ENCODE data around the gene STRBP. TPM values are rescaled to one million over a fixed set of nuclear protein-coding genes. Genes with fewer than 3 reads are reported as not detected.
"Not testable (repeated sequence)": the region's sequence is repeated elsewhere in the genome, so short reads cannot be mapped to it uniquely, and the experiment has no call there.

Gene STRBP
- polyA plus RNA-seq, 4 donors, result 44.7 to 52.3 (median 50.0) TPM

DNA sequence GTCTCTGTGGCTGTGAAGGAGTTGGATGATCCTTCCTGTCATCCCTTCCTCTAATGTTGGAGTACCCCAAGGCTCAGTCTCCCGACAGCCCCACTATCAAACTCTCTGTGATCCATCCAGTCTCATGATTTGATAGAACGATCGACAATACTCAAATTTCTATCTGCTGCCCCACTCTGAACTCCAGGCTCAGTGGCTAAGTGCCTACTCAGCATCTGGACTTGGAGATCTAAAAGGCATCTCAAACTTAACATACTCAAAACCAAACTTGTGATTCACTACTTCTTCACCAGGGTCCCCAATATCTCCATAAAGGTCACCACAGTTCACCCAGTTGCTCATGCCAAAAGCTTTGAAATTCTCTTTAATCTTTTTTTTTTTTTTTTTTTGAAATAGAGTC lies 15.1 kb upstream of the STRBP start:
- DNase-seq (ENCODE audit: low read depth in 4 of 4, low spot score in 3 of 4), result no peak

DNA sequence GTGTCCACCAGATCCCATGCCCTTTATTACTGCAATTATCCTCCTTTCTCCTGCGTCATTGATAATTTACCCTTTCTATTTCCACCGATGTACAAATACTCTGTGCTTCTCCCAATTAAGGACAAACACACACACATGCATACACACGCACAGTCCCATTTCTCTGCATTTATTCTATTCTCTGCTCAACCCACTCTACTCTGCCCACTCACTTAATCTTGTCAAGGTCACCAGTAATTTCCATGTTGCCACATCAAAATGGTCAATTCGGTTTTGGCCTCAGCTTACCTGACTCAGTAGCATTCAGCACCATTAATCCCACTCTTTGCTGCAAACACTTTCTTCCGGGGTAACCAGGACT lies 14.6 kb upstream of the STRBP start:
- no peak for DNase-seq (ENCODE audit: low read depth in 4 of 4, low spot score in 3 of 4)

DNA sequence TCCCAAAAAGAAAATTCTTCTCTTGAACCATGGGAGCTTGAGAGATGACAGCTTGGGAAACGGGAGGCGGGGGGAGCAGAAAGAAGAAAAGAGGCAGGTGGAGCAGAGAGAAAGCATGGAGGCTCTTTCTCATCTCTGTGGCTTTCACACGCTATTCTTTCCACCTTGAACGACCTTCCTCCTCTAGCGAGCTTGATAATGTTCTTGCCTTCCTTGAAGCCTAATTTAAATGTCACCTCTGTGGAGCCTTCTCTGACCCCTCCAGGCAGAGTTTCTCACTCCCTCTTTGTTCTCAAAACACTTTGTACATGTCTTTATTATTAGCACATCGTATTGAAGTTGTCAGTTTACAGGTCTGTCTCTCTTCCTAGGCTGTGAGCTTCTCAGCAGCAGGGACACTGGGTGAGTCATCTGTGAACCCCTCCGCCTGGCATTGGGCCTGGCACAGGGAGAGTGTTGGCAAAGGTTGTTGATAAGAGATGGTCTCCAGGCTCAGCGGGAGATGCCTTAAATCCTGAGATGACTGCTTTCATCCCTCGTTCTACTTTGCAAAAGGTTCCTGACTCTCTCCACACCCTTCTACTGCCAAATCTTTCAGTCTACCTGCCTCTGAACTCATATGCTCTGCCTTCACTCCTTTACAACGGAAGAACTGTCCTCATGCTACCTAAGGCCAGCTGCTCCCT lies 14.1 kb upstream of the STRBP start:
- no peak for DNase-seq (ENCODE audit: low read depth in 4 of 4, low spot score in 3 of 4)

DNA sequence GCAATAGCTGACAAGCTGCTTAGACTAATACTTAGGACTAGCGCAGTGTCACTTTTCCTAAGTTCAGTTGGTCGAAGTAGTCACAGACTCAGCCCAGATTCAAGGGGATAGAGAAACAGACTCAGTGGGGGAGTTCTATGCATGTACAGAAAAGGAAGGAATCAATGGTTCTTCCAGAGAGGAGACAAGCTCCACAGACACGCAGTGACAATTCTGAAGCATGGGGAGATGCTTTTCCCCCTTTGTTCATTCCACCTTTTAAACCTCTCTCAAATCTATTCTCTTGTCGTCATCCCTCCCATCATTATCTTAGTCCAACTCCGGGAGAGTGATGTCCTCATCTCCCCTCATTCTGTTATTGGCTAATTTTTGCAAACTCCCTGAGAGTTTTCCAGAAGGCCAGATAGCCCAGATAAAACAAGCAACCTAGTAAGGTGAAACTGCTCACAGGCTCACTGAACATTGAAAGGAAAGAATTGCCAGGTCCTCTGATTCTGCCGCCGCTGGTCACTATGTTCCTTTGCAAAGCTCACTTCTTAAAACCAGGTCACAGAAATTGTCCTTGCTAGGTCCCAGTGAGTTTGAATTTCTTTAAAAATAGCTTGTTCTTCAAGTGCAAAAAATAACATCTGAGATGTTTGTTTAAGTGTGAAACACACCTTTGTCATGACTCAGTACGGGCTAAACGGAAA lies 13.4 kb upstream of the STRBP start:
- DNase-seq (ENCODE audit: low read depth in 4 of 4, low spot score in 3 of 4), result no peak

DNA sequence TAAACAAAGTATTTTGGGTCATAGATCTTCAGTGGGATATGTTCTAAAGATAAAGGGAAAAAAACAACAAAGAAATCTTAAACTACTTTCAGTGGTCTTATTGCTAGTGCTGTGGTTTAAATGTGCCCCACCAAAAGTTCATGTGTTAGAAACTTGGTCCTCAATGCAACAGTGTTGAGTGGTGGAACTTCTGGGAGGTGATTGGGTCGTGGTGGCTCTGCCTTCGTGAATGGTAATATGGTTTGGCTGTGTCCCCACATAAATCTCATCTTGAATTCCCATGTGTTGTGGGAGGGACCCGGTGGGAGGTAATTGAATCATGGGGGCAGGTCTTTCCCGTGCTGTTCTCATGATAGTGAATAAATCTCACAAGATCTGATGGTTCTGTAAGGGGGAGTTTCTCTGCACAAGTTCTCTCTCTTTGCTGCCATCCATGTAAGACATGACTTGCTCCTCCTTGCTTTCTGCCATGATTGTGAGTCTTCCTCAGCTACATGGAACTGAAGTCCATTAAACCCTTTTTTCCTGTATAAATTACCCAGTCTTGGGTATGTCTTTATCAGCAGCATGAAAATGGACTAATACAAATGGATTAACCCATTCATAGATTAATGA lies 10.6 kb upstream of the STRBP start:
- not testable (repeated sequence) for DNase-seq (ENCODE audit: low read depth in 4 of 4, low spot score in 3 of 4)

DNA sequence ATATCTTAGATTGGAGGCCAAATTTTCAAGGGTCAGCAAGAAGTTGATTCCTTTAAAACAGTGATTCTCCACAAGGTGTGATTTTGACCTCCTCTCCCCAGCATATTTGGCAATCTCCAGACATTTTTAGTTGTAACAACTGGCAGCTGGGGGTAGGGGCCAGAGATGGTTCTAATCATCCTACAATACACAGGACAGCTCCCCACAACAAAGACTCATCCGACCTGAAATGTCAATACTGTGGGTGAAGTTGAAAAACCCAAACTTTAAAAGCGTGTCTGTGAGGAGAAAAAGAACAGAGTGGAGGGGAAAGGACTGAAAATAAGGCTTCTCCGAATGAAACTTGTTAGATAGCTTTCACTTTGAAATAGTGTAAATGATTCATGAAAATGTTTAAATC lies 10.0 kb upstream of the STRBP start:
- DNase-seq (ENCODE audit: low read depth in 4 of 4, low spot score in 3 of 4), result no peak

DNA sequence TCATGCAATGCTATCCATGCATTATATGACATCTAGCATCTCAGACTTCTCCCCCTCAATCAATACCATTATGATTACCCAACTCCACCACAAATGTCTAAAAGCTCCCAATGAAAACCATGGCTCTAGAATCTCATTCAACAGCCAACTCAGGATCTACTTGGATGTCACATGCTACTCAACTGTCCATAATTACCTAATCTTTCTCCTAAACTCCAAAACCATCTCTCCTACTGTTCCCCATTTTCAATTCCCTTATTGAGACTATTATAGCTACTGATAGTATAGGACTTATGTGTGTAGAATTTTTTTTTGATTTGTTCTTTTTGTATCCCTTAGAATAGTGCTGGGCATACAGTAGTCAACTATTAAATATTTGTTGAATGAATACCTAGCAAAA lies 8.2 kb upstream of the STRBP start:
- no peak for DNase-seq (ENCODE audit: low read depth in 4 of 4, low spot score in 3 of 4)

DNA sequence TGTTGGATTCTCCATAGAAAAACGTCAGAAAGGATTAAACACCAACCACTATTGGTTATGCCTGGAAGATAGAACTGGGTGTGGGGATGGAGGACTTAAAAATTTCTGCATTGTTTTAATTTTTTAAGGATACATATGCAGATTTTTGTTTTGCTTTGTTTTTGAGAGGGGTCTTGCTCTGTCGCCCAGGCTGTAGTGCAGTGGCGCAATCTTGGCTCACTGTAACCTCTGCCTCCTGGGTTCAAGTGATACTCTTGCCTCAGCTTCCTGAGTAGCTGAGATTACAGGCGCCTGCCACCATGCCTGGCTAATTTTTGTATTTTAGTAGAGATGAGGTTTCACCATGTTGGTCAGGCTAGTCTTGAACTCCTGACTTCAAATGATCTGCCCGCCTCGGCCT lies 2.7 kb upstream of the STRBP start:
- DNase-seq (ENCODE audit: low read depth in 4 of 4, low spot score in 3 of 4), result not testable (repeated sequence)

DNA sequence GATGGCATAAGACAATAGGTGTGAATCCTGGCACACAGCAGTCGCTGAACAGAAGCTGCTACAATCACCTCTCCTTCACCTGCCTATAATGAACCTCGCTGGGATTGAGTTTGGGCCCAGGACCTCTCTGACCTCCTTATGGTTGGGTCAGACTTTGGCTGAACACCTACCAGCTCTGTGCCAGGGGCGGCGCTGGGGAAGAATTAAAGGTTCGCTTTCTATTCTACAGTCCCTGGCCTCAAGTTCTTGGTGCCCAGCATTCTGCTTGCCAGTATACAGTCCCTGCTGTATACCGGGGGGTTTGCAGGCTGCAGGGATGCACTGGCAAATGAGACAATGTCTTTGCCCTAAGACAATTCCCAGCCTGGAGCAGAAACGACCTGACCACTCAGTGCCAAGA lies 895 bp upstream of the STRBP start:
- no peak for DNase-seq (ENCODE audit: low read depth in 4 of 4, low spot score in 3 of 4)

DNA sequence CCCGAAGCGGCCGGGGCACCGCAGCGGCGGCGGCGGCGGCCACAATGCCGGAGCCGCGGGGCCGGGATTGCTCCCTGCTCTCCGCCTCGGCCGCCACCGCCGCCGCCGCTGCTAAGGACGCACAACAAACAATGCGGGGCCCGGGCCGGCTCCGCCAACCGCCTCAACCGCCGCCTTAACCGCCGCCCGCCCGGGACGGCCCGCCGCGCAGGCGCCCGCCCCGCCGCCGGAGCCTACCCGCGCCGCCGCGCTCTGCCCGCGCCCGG lies 254 bp downstream of the STRBP start:
- no peak for DNase-seq (ENCODE audit: low read depth in 4 of 4, low spot score in 3 of 4)

DNA sequence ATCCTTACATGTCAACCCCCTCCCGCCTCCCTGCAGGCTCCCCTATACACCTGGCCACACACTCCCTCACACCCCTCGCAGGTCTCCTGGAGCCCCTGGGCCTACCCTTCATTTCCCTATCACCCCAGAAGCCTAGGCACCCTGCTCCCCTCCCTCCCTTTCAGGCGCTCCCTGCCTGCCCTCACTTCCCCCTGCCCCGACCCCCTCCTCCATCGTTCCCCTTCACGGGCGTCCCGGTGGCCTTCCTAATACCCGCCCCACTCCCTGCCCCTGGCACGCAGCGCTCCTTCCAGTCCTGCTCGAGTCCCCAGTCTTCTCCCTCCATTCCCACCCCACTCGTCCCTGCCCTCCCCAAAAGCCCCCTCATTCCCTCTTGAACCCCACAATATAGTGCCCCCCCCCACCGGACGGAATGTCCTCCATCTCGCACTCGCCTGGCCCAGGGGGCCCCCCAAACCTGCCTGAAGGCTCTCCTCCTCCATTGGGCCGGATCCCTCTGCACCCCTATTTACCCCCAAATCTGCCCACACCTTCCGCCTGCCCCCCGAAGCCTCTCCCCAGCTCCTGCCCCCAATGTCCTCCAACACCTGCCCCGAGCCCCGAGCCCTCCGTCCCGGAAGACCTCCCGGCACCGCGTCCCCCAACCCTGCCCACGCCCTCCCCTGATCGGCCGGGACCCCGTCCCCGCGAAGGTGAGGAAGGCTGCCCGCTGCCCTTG lies 746 bp downstream of the STRBP start:
- no peak for DNase-seq (ENCODE audit: low read depth in 4 of 4, low spot score in 3 of 4)

DNA sequence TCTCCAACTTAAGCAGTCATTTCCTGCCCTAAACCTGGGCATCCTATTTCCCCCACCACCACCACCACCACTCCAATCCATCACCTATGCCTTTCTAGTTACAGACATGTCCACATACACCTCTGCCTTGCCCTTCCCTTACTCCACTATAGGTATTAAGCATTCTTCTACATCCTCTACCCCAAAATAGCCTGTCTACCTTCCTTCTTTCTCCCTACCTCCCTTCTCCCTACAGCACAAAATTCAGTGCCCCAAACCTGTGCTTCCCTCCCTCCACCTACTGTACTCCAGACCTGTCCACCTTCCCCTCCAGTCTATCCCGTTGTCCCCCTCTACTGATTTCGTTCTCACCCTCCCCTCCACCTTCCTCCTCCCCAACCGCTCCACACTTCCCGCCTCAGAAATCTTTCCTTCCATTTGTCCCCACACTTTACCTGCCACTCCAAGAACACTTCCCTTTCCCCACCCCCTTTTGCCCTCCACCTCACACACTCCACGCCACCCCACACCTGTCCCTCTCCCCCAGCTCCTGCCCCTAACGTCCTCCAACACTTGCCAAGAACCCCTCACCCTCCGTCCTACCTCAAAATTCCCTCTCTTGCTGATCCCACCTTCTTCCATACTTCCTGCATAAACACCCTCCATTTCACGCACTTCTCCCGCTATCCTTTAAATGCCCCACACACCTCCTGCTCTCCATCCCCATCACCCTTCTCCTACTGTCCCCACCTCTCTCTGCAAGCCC lies 1.6 kb downstream of the STRBP start:
- no peak for DNase-seq (ENCODE audit: low read depth in 4 of 4, low spot score in 3 of 4)

DNA sequence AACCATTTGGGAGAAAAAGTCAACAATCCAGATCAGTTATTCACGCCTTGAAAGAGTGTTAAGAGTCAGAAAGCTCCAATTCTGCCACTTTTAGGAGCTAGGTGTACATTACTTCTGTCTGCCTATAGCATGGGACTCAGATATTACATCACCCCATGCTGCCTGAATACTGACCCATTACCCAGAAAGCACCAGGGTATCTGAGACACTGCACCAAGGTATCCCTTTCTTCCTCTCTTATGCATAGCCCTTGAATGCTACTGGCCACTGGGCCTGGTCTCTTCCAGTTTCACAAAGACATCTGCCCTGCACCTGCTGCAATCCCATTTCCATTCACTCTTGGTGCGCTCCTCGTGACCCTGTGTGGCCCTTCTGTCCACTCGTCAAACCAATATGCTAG lies 2.6 kb downstream of the STRBP start:
- DNase-seq (ENCODE audit: low read depth in 4 of 4, low spot score in 3 of 4), result no peak

DNA sequence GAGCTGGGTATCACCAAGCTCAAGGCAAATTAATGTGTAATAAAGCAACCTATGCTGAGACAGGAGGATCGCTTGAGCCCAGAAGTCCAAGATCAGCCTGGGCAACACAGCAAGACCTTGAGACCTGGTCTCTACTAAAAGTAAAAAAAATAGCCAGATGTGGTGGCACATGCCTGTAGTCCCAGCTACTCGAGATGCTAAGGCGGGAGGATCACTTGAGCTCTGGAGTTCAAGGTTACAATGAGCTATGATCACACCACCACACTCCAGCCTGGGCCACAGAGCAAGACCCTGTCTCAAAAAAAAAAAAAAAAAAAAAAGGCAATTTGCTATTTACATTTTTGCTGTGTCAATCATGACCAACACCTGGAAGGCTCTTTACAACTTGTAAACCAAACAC lies 5.2 kb downstream of the STRBP start:
- no peak for DNase-seq (ENCODE audit: low read depth in 4 of 4, low spot score in 3 of 4)

DNA sequence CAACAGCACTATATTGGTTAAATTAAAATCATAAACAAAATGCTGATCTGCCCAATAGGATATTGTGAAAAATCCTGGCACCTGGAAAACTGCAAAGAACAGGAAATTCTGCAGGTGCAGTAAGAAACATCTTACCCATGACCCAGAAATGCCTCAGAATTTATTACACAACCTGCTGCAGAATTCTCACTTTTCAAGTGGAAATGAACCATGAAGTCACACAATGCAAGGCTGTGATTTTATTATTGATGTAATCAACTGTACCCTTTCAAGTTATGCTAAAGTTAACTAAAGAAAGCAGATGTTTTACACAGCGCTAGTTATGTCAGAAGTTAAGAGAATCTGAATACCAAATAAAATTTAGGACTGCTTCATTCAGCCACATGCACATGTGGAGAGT lies 6.0 kb downstream of the STRBP start:
- no peak for DNase-seq (ENCODE audit: low read depth in 4 of 4, low spot score in 3 of 4)

DNA sequence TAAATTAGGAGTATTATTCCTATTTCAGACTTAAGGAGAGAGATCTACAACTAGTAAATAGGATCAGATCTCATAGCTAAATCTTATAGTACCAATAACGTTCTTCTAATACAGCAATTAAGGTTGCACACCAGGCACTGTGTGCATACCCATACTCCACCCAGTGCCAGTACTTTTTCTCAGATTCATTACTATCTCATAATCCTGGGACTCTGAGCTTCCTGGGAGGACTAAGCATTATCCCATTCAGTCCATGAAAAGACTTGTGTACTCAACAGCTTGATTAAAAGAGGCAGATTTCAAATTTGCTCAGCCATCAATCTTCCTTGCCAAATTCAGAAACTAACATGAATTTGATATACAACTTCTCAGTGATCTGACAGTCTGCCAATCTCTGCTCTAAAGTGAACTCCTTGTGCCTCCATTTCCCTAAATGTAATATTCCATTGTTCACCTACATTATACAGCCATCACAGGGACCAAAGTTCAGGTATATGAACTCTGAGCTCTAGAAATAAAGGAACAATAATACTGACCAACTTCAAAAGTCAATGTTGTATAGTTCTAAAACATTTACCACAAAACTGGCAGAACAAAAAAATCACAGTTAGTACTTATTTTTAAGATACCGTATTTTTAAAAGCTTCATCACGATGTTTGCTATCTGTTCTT lies 7.2 kb downstream of the STRBP start:
- DNase-seq (ENCODE audit: low read depth in 4 of 4, low spot score in 3 of 4), result no peak

DNA sequence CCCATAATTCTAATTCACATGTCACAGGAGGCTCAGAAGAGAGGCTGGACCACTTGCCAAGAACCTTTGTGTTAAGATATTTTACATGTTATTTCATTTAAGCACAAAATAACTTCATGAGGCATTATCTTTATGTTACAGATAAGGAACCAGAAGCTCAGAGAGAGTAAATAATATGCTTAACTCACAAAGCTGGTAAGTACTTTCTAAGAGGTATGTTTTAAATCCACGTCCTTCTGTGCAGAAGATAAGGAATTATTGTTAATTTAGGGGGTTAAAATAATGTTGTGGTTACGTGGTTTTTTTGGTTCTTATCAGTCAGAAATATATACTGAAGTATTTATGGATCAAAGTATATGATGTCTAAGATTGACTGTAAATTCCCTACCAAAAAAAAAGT lies 8.0 kb downstream of the STRBP start:
- no peak for DNase-seq (ENCODE audit: low read depth in 4 of 4, low spot score in 3 of 4)

DNA sequence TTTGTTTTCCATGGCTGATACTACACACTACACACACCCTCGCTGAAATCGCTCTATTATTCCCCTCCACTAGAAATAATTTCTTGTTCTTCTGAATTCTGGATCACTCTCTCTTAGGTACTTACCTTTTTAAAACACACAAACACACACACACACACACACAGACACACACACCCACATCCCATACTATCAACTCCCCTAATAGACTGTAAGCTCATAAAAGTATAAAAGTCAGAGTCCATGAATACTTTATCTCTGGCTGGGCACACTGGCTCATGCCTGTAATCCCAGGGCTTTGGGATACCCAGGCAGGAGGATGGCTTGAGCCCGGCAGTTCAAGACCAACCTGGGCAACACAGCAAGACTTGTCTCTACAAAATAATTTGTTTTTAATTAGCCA lies 11.1 kb downstream of the STRBP start:
- DNase-seq (ENCODE audit: low read depth in 4 of 4, low spot score in 3 of 4), result no peak

DNA sequence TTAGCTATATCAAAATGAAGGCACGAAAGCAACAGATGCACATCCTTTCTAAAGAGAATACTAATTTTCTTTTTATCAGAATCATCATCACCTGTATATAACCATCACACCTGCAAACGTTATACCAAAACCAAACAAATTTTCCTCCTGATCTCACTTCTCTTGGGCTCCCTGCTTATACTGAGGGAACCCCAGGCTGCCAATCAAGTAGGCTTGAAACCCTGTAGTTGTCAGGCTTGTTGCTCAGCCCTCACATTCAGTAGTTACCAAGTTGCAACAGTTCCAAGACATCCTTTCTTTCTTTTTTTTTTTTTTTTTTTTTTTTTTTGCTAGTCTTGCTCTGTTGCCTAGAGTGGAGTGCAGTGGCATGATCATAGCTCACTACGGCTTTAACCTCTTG lies 12.7 kb downstream of the STRBP start:
- no peak for DNase-seq (ENCODE audit: low read depth in 4 of 4, low spot score in 3 of 4)

DNA sequence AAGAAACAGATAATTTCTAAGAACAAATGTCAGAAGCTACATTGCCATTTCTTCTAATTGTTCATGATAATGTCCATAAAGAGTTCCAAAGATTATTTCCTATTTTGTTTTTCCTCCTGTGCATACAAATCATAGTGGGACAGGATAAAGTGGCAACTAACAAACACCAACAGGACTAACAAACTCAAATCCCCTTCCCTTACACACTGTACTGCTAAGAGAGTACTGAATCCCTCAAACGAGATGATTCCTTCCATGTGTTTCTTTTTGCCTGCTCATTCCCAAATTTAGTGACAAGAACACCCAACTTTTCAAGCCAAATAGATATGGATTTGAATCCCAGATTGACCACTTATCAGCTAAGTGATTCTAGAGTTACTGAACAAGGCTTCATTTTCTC lies 15.2 kb downstream of the STRBP start:
- DNase-seq (ENCODE audit: low read depth in 4 of 4, low spot score in 3 of 4), result no peak

DNA sequence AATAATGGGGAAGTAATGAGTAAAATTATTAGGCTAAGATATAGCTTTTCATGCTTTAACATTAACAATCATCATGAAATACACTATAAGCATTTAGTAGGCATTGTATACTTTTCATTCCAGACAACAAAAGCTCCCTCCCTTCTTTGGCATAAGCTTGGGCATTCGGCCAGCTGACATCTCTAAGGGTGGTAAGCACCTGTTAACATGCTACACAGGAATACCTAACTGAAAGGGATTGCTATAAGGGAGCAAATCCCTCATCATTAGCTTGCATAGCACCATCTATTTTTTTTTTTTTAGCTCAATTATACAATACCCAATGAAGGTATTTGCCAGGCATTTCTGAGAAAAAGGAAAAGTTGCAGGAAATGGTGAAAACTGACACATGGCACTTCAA lies 16.6 kb downstream of the STRBP start:
- DNase-seq (ENCODE audit: low read depth in 4 of 4, low spot score in 3 of 4), result no peak
